Immature natural killer cell (primary cell): ENCODE results near the gene ARHGAP22. TPM values are rescaled to one million over a fixed set of nuclear protein-coding genes. Genes with fewer than 3 reads are reported as not detected.

ENCODE experiments used
- DNase-seq, 3 donors: peaks; one replicate each; pipeline ENCODE4 v3.0.0; 2022; ENCODE audit warnings: mixed read lengths in 1 of 3
- H3K27ac Mint-ChIP-seq, 6 donors: one replicate each; pipeline ENCODE4 v1.8.0; 2020; ENCODE audit warnings: mixed read lengths in 6 of 6, mild to moderate bottlenecking in 5 of 6, inconsistent platforms in 4 of 6, moderate library complexity in 3 of 6
- H3K27me3 Mint-ChIP-seq, 3 donors: one replicate each; pipeline ENCODE4 v1.8.0; 2020 to 2021; ENCODE audit warnings: low read depth in 3 of 3, mild to moderate bottlenecking in 3 of 3, mixed read lengths in 3 of 3, moderate library complexity in 3 of 3, inconsistent platforms in 1 of 3
- H3K36me3 Mint-ChIP-seq, 3 donors: one replicate each; pipeline ENCODE4 v1.8.0; 2020; ENCODE audit warnings: mixed read lengths in 3 of 3, inconsistent platforms in 2 of 3, mild to moderate bottlenecking in 2 of 3
- H3K4me1 Mint-ChIP-seq, 2 donors: one replicate each; pipeline ENCODE4 v1.8.0; 2020; ENCODE audit warnings: inconsistent platforms in 2 of 2, mild to moderate bottlenecking in 2 of 2, mixed read lengths in 2 of 2, moderate library complexity in 1 of 2
- H3K4me3 Mint-ChIP-seq, 5 donors: one replicate each; pipeline ENCODE4 v1.8.0; 2020; ENCODE audit warnings: mild to moderate bottlenecking in 5 of 5, mixed read lengths in 5 of 5, inconsistent platforms in 3 of 5, moderate library complexity in 3 of 5
- H3K9me3 Mint-ChIP-seq, 6 donors: one replicate each; pipeline ENCODE4 v1.8.0; 2020; ENCODE audit warnings: mild to moderate bottlenecking in 6 of 6, mixed read lengths in 6 of 6, inconsistent platforms in 4 of 6, moderate library complexity in 3 of 6
- polyA plus RNA-seq, 3 donors: library from polyadenylated mRNA; unstranded; fragments of 300-500 nt; fragmentation: Illumina TruSeq; gene quantifications; one replicate each; pipeline ENCODE4 v1.2.3, GENCODE V29; 2021

ARHGAP22 gene
- polyA plus RNA-seq, 3 donors from 2014 or later, result not detected

- Mint-ChIP-seq H3K27ac (no peak overlapping the region), H3K4me1 (no peaks in the 10 kb centered on the region), H3K4me3 (no peak overlapping the region), H3K36me3 (peaks cover 32 to 43% (median 37%) of the 10 kb centered on the region in 3 donors), H3K9me3 (peaks cover 0 to 8% (median 2%) of the 10 kb centered on the region in 6 donors), H3K27me3 (peaks cover 0 to 2% (median 0%) of the 10 kb centered on the region in 3 donors)
- DNase-seq, result no peak
These were observed 190.7 kb downstream of the ARHGAP22 start for GRCh38 chr10:48414160-48414559.

DNA sequence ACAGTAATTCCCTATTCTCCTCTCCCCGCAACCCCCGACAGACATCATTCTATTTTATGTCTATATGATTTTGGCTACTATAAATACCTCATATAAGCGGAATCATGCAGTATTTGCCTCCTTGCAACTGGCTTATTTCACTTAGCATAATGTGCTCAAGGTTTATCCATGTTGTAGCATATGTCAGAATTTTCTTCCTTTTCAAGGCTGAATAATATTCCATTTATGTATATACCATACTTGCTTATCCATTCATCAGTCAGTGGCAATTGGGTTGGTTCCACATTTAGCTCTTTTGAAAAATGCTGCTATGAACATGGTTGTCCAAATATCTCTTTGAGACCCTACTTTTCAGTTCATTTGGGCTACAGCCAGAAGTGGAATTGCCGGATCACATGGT lies 191.9 kb downstream of the ARHGAP22 start:
- Mint-ChIP-seq H3K4me3 (no peak overlapping the region), H3K27me3 (peaks cover 0 to 2% (median 0%) of the 10 kb centered on the region in 3 donors), H3K27ac (no peak overlapping the region), H3K9me3 (peaks cover 0 to 8% (median 2%) of the 10 kb centered on the region in 6 donors), H3K36me3 (peaks cover 32 to 43% (median 37%) of the 10 kb centered on the region in 3 donors), H3K4me1 (no peaks in the 10 kb centered on the region)
- DNase-seq, result no peak

GRCh38 chr10:48412081-48412480 lies 192.8 kb downstream of the ARHGAP22 start:
- DNase-seq, result no peak
- H3K27ac Mint-ChIP-seq, result no peak overlapping the region
- peaks cover 0 to 2% (median 0%) of the 10 kb centered on the region in 3 donors for H3K27me3 Mint-ChIP-seq
- H3K36me3 Mint-ChIP-seq, result peaks cover 32 to 43% (median 37%) of the 10 kb centered on the region in 3 donors
- no peak overlapping the region for H3K4me3 Mint-ChIP-seq
- H3K4me1 Mint-ChIP-seq, result no peaks in the 10 kb centered on the region
- H3K9me3 Mint-ChIP-seq, result peaks cover 0 to 8% (median 2%) of the 10 kb centered on the region in 6 donors

DNA sequence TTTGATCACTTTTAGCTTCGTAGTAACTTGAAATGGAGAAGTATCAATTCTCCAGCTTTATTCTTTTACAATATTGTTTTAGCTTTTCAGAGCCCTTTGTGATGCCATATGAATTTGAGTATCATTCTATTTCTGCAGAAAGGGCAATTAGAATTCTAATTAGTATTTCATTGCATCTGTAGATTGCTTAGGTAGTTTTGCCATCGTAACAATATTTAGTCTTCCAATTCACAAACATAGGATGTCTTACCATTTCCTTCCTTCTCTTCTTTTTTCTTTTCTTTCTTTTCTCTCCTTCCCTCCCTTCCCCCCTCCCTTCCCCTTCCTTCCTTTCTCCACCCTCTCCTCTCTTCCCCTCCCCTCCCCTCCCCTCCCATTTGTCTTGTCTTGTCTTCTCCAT lies 193.4 kb downstream of the ARHGAP22 start:
- Mint-ChIP-seq H3K27me3 (peaks cover 0 to 2% (median 0%) of the 10 kb centered on the region in 3 donors), H3K9me3 (peaks cover 0 to 8% (median 2%) of the 10 kb centered on the region in 6 donors), H3K4me3 (no peak overlapping the region), H3K27ac (no peak overlapping the region), H3K36me3 (peaks cover 32 to 43% (median 37%) of the 10 kb centered on the region in 3 donors), H3K4me1 (no peaks in the 10 kb centered on the region)
- DNase-seq, result no peak

DNA sequence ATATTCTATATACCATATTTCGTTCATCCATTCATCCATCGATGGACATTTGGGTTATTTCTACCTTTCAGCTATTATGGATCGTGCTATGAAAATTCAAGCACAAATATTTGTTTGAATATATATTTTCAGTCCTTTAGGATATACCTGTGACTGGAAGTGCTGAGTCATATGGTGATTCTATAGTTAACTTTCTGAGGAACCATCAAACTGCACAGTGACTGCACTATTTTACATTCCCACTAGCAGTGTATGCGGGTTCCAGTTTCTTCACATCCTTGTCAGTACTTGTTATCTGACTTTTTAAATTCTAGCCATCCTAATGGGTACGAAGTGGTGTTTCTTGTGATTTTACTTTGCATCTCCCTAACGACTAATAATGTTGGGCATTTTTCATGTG lies 194.4 kb downstream of the ARHGAP22 start:
- no peak overlapping the region for H3K4me3 Mint-ChIP-seq
- peaks cover 0 to 8% (median 2%) of the 10 kb centered on the region in 6 donors for H3K9me3 Mint-ChIP-seq
- no peak for DNase-seq
- no peaks in the 10 kb centered on the region for H3K4me1 Mint-ChIP-seq
- H3K36me3 Mint-ChIP-seq, result peaks cover 32 to 48% (median 44%) of the 10 kb centered on the region in 3 donors
- H3K27me3 Mint-ChIP-seq, result peaks cover 0 to 2% (median 0%) of the 10 kb centered on the region in 3 donors
- H3K27ac Mint-ChIP-seq, result no peak overlapping the region

- no peak overlapping the region for H3K4me3 Mint-ChIP-seq
- no peak overlapping the region for H3K27ac Mint-ChIP-seq
- no peaks in the 10 kb centered on the region for H3K9me3 Mint-ChIP-seq
- no peaks in the 10 kb centered on the region for H3K27me3 Mint-ChIP-seq
- H3K4me1 Mint-ChIP-seq, result no peaks in the 10 kb centered on the region
- H3K36me3 Mint-ChIP-seq, result peaks cover 14 to 25% (median 24%) of the 10 kb centered on the region in 3 donors
- no peak for DNase-seq
These were observed 198.2 kb downstream of the ARHGAP22 start for GRCh38 chr10:48406658-48407057.

GRCh38 chr10:48406204-48406603 lies 198.7 kb downstream of the ARHGAP22 start:
- no peaks in the 10 kb centered on the region for H3K9me3 Mint-ChIP-seq

GRCh38 chr10:48404646-48405045 lies 200.2 kb downstream of the ARHGAP22 start:
- peaks cover 9 to 10% of the 10 kb centered on the region in 2 donors for H3K4me1 Mint-ChIP-seq
- no peaks in the 10 kb centered on the region for H3K9me3 Mint-ChIP-seq
- no peak overlapping the region for H3K4me3 Mint-ChIP-seq
- H3K27me3 Mint-ChIP-seq, result no peaks in the 10 kb centered on the region
- no peak for DNase-seq
- H3K36me3 Mint-ChIP-seq, result peaks cover 0 to 7% (median 5%) of the 10 kb centered on the region in 3 donors
- no peak overlapping the region for H3K27ac Mint-ChIP-seq

More at GRCh38 chr10:48406204-48406603, 198.7 kb downstream of the ARHGAP22 start:
- Mint-ChIP-seq H3K36me3 (peaks cover 14 to 21% (median 20%) of the 10 kb centered on the region in 3 donors), H3K4me1 (no peaks in the 10 kb centered on the region), H3K27ac (no peak overlapping the region), H3K4me3 (no peak overlapping the region), H3K27me3 (no peaks in the 10 kb centered on the region)
- DNase-seq, result no peak

DNA sequence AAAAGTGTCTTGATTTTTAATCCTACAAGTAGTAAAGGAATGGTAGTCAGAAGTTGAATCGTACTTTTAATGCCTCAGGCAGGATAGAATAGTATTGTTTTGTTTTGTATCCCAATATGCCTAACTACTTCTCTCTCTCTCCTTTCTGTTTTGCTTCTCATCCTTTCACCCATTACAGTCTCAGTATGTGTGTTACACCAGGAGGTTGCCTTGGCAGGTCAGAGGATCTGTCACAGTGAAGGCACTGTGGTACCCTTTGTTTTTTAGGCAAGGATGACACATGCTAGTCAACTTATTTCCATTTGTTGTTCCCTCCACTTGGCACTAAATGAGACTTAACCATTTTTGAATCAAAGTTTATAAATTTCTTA lies 204.0 kb downstream of the ARHGAP22 start:
- Mint-ChIP-seq H3K27me3 (no peaks in the 10 kb centered on the region), H3K4me3 (no peak overlapping the region), H3K36me3 (peaks cover 0 to 3% (median 2%) of the 10 kb centered on the region in 3 donors), H3K9me3 (no peaks in the 10 kb centered on the region), H3K4me1 (peaks cover 15 to 28% of the 10 kb centered on the region in 2 donors), H3K27ac (peak overlapping the region in 1 of 6 donors; percentile 81)
- DNase-seq, result no peak

GRCh38 chr10:48400129-48400849 lies 204.6 kb downstream of the ARHGAP22 start:
- Mint-ChIP-seq H3K4me3 (no peak overlapping the region), H3K27ac (peak overlapping the region in 2 of 6 donors; percentile 27 to 29), H3K9me3 (no peaks in the 10 kb centered on the region), H3K27me3 (no peaks in the 10 kb centered on the region), H3K4me1 (peaks cover 15 to 31% of the 10 kb centered on the region in 2 donors), H3K36me3 (no peaks in the 10 kb centered on the region)
- no peak for DNase-seq

DNA sequence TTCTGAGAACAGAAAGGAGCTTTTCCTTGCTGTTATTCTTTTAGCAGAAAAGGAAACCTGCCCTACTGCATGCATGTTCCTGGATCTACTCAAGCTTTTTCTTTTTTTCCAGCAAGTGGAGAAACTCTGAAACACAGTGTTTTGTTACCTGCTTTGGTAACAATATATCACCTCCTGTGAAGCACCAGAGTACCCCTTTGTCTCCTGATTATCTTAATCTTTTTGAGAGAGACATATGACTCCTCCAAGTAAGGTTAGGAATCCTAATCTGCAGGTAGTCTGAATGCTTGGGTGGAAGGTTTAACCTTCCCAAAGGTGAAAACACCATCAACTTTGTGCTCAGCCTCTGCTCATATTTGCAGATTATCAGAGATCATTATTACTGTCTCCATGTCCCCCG lies 205.3 kb downstream of the ARHGAP22 start:
- H3K4me3 Mint-ChIP-seq, result no peak overlapping the region
- no peaks in the 10 kb centered on the region for H3K36me3 Mint-ChIP-seq
- H3K27ac Mint-ChIP-seq, result peak overlapping the region in 1 of 6 donors; percentile 17
- H3K9me3 Mint-ChIP-seq, result no peaks in the 10 kb centered on the region
- H3K27me3 Mint-ChIP-seq, result no peaks in the 10 kb centered on the region
- no peak for DNase-seq
- H3K4me1 Mint-ChIP-seq, result peaks cover 15 to 31% of the 10 kb centered on the region in 2 donors

GRCh38 chr10:48399056-48399541 lies 205.8 kb downstream of the ARHGAP22 start:
- no peaks in the 10 kb centered on the region for H3K36me3 Mint-ChIP-seq
- no peak for DNase-seq
- H3K4me1 Mint-ChIP-seq, result peaks cover 15 to 31% of the 10 kb centered on the region in 2 donors
- no peaks in the 10 kb centered on the region for H3K27me3 Mint-ChIP-seq
- no peak overlapping the region for H3K4me3 Mint-ChIP-seq
- no peaks in the 10 kb centered on the region for H3K9me3 Mint-ChIP-seq
- H3K27ac Mint-ChIP-seq, result peak overlapping the region in 1 of 6 donors; percentile 17

GRCh38 chr10:48398261-48398660 lies 206.6 kb downstream of the ARHGAP22 start:
- no peaks in the 10 kb centered on the region for H3K36me3 Mint-ChIP-seq
- peaks cover 15 to 31% of the 10 kb centered on the region in 2 donors for H3K4me1 Mint-ChIP-seq
- H3K27ac Mint-ChIP-seq, result no peak overlapping the region
- no peak overlapping the region for H3K4me3 Mint-ChIP-seq
- H3K9me3 Mint-ChIP-seq, result no peaks in the 10 kb centered on the region
- no peaks in the 10 kb centered on the region for H3K27me3 Mint-ChIP-seq
- DNase-seq, result no peak
